Activated naive CD8-positive, alpha-beta T cell (primary cell): Measurements from ENCODE around the gene CIB4.

Experiments
- H3K27ac Mint-ChIP-seq: one replicate; pipeline ENCODE4 v1.8.0; 2021; ENCODE audit warnings: mixed read lengths
- H3K27me3 Mint-ChIP-seq: one replicate; pipeline ENCODE4 v1.8.0; 2021; ENCODE audit warnings: mixed read lengths
- H3K36me3 Mint-ChIP-seq: one replicate; pipeline ENCODE4 v1.8.0; 2021; ENCODE audit warnings: mixed read lengths
- H3K4me1 Mint-ChIP-seq: one replicate; pipeline ENCODE4 v1.8.0; 2021; ENCODE audit warnings: low read depth, mixed read lengths
- H3K4me3 Mint-ChIP-seq: one replicate; pipeline ENCODE4 v1.8.0; 2021; ENCODE audit warnings: mild to moderate bottlenecking, mixed read lengths
- H3K9me3 Mint-ChIP-seq: one replicate; pipeline ENCODE4 v1.8.0; 2021; ENCODE audit warnings: low read depth, mixed read lengths

CIB4 gene

DNA sequence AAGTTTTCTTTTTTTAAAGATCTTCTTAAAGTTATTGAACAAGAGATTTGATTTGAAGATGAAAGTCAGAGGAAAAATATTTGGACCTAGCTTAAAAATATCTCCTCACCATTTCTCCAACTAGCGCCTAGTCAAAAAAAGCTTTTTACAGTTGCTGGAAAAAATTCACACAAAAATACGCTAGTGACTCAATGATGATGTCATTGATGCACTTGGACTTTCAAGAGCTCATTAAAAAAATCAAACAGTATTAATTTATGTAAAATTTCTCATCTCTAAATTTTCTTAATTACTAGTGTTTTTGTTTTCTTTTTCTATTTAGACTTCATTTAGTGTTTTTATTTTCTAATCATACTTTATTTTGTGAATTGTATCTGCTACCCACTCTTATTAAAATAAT, 41.8 kb downstream of the CIB4 start:
- peaks cover 7% of the 10 kb centered on the region for H3K4me1 Mint-ChIP-seq
- H3K4me3 Mint-ChIP-seq: no peak overlapping the region
- peaks cover 19% of the 10 kb centered on the region for H3K27me3 Mint-ChIP-seq
- H3K27ac Mint-ChIP-seq: no peak overlapping the region
- no peaks in the 10 kb centered on the region for H3K36me3 Mint-ChIP-seq
- H3K9me3 Mint-ChIP-seq: no peaks in the 10 kb centered on the region

DNA sequence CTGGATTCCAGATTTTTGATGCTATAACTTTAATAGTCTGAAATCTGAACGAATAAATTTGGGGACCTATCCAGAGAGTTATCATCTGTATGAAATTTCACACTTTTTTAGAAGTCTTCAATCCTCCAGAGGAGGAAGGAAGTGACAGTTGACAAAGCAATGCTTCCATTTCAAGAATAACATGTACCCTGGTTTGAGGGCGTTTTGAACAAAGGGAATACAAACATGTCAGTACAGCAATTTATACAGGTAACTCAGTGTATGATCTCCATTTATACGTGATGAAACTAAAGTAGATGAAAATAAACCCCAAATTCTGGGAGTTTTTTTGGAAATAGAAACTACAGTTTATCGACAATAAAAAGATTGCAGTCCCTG, 42.2 kb downstream of the CIB4 start:
- no peak overlapping the region for H3K4me3 Mint-ChIP-seq
- peaks cover 7% of the 10 kb centered on the region for H3K4me1 Mint-ChIP-seq
- no peaks in the 10 kb centered on the region for H3K9me3 Mint-ChIP-seq
- H3K36me3 Mint-ChIP-seq: no peaks in the 10 kb centered on the region
- peaks cover 20% of the 10 kb centered on the region for H3K27me3 Mint-ChIP-seq
- no peak overlapping the region for H3K27ac Mint-ChIP-seq

DNA sequence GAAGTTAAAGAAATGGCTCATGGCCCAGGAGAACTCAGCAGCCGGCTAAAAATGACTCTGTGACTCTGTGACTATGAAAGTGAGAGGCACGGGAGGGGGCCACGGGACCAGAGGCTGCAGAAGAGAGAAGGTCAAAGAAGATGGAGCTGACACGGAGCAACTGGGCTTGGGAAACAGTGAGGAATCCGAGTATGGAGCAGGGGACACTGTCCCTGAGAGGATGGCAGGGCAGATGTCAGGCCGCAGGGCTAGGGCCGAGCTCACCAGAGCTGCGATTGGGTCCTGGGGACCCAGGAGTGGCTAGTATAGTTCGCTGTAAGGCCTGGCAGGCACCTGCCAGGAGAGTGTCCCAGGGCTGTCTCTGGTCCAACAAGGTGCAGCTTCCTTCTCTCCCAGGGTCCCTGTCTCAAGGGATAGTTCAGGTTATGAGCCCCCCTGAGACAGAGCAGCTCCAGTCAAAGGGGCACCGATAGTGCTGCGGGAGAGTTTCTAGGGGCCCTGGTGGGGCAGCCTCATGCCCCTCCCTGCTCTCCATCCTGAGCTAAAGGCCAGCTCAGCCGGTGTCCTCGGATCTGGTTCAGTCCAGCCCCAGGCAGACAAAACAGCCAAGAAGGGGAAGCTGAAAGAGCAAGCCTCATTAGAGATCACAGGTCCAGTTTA, 42.7 kb downstream of the CIB4 start:
- Mint-ChIP-seq H3K27ac (no peak overlapping the region), H3K36me3 (no peaks in the 10 kb centered on the region), H3K4me1 (peaks cover 7% of the 10 kb centered on the region), H3K4me3 (no peak overlapping the region), H3K9me3 (no peaks in the 10 kb centered on the region), H3K27me3 (peaks cover 20% of the 10 kb centered on the region)

DNA sequence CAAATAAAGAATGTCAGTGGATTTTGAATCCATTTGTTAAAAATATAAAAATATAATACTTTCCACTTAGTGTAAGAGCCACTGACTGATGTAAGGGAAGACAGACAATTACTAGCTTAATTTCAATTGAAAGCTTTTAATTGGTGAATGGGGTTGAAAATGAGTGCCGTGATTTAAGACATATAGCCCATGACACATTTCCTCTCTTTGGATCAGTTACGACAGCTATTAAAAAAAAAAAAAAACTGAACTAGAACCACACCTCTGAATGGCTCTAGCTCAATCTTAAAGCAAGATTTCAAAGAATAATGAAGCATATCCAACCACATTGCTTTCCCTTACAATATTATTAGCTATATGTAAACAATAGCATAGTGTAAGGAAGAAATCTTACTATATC, 44.0 kb downstream of the CIB4 start:
- Mint-ChIP-seq H3K27ac (no peak overlapping the region), H3K27me3 (peaks cover 15% of the 10 kb centered on the region), H3K36me3 (no peaks in the 10 kb centered on the region), H3K9me3 (peaks cover 3% of the 10 kb centered on the region), H3K4me1 (peaks cover 7% of the 10 kb centered on the region), H3K4me3 (no peak overlapping the region)

DNA sequence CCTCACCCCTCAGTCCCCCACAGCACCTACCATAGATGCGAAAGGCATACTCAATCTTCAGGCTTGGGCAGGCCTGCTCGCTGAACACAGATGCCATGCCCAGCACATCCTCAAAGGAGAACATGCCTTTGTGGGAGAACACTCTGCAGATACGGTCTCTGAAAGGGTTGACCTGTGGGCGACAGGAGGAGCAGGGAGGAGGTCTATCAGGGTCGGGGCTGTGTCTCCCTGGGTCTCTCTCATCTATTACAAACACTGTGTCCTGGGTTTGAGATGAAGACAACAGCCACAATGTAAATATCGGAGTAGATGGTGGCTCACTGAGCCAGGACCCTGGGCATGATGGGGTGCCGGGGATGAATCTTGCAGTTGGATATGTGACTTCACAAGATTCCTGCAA, 46.0 kb downstream of the CIB4 start:
- peaks cover 7% of the 10 kb centered on the region for H3K4me1 Mint-ChIP-seq
- peaks cover 6% of the 10 kb centered on the region for H3K27me3 Mint-ChIP-seq
- H3K9me3 Mint-ChIP-seq: peaks cover 3% of the 10 kb centered on the region
- H3K4me3 Mint-ChIP-seq: no peak overlapping the region
- no peak overlapping the region for H3K27ac Mint-ChIP-seq
- no peaks in the 10 kb centered on the region for H3K36me3 Mint-ChIP-seq

DNA sequence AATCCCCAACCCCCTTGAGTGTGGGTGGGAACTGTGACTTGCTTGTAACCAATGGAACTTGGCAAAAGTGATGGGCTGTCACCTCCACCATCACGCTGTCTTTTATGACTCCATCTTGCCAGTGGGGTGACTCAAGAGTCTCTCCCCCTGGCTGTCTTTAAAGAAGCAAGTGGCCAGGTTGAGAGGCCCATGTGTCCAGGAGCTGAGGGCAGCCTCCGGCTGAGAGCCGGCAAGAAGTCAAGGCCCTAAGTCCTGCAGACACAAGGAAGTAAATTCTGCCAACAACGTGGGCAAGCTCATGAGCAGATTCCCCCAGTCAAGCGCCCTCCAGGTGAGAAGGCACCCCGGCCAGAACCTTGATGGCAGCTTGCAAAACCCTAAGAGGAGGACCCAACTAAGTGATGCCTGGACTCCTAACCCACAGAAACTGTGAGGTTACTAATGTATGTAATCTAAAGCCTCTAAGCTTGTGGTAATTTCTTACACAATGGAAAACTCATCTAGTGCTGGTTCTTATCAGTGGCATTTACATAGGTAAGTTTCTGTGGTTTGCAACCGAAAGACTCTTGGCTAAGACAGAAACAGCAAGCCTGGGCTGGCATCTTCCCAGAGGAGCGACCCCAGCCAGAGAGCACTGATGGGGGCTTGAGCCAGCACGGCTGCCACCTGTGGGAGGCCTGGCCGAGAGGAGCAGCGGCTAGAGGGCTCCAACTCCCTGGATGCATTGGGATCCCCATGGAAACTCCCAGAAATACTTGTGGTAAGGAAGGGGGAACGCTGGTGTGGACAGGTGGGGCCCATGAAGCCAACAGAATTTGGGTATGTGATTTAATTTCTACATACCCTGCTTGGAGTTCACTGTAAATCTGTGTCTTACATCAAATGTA, 49.3 kb downstream of the CIB4 start:
- no peaks in the 10 kb centered on the region for H3K4me1 Mint-ChIP-seq
- no peak overlapping the region for H3K27ac Mint-ChIP-seq
- H3K36me3 Mint-ChIP-seq: no peaks in the 10 kb centered on the region
- no peak overlapping the region for H3K4me3 Mint-ChIP-seq
- H3K27me3 Mint-ChIP-seq: peaks cover 6% of the 10 kb centered on the region
- peaks cover 3% of the 10 kb centered on the region for H3K9me3 Mint-ChIP-seq

DNA sequence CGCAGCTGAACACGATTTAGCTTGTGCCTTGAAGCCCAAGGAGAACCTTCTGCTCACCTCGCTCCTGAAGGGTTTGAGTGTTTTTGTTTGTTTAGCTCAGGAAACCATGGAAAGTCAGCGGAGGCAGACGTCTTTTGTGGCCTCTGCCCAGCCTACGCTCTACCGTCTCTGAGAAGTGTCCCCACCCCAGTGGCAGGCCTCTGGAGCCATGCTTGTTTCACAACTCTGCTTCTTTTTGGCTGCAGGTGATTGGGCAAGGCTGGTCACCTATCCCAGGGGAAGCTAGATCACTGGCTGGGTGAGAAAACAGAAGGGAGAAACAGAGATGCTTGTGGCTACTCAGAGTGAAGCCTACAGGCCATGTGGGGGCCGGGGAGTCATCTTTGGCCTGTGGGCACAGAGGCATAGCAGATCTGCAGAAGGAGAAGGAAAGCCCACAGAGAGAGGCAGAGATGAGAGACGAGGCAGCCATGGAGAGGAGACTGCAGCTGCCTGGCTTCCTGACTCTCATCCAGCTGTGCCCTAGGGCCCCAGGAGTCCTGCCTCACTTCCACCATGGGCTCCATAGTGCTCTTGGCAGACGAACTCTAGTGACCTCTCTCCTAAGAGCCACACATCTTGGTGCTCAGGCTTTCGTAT, 50.1 kb downstream of the CIB4 start:
- no peak overlapping the region for H3K27ac Mint-ChIP-seq
- H3K27me3 Mint-ChIP-seq: peaks cover 6% of the 10 kb centered on the region
- H3K4me1 Mint-ChIP-seq: no peaks in the 10 kb centered on the region
- no peak overlapping the region for H3K4me3 Mint-ChIP-seq
- no peaks in the 10 kb centered on the region for H3K36me3 Mint-ChIP-seq
- H3K9me3 Mint-ChIP-seq: peaks cover 3% of the 10 kb centered on the region

DNA sequence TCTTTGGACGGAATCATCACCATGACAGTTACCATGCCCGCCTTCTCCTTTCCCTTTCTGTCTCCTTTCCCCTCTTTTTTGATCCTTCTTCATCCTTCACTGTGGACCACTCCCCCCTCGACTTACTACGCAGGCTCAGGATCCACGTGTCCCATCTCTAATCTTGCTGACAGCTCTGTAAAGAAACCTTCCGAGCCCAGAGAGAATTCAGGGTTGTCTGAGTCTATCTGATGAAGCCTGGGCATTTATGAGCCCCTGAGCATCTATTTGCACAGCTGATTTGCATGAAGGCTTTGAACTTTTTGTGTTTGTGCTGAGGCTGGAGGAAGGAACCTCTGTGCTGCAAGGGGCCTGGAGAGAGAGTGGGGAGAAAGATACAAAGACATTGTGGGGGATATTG, 50.7 kb downstream of the CIB4 start:
- Mint-ChIP-seq H3K4me3 (no peak overlapping the region), H3K9me3 (peaks cover 3% of the 10 kb centered on the region), H3K4me1 (no peaks in the 10 kb centered on the region), H3K27ac (no peak overlapping the region), H3K27me3 (peaks cover 6% of the 10 kb centered on the region), H3K36me3 (no peaks in the 10 kb centered on the region)

DNA sequence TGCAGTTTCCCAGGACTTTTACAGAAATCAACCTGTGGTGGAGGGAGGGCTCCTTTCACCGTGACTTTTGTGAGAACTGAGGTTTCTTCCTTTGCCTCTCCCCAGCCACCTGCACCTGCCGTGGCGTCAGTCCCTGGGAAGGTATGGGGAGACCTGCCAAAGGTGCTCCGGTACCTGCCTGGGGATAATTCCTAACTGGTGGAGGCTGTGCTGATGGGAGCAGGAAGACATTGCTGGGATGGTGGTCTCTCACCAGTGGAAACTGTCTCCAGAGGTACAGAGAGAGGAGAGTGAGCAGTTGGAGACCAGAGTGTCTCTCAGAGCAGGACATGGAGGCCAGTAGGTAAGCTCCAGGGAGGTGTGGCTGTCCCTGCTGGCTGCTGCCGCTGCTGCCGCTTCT, 52.6 kb downstream of the CIB4 start:
- H3K27ac Mint-ChIP-seq: no peak overlapping the region
- H3K4me3 Mint-ChIP-seq: no peak overlapping the region
- no peaks in the 10 kb centered on the region for H3K27me3 Mint-ChIP-seq

DNA sequence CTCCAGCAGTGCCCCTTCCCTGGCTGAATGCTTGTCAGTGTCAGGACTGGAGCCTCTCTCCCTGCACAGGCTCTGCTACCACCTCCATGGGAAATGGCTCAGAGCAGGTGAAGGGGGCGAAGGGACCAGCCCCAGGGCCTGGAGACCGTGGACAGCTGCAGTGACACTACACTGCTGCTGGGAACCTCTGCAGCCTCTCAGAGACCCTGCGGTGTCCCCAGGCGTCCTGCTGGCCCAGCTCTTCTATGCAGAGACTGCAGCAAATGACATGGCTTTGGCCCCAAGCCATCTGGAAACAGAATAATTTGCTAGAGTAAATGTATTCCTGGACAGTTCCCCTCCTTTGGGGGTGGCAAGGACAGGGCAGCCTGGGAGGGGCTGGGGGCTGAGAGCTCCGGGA, 53.2 kb downstream of the CIB4 start:
- Mint-ChIP-seq H3K27ac (no peak overlapping the region), H3K4me1 (no peaks in the 10 kb centered on the region), H3K4me3 (no peak overlapping the region), H3K36me3 (no peaks in the 10 kb centered on the region), H3K9me3 (peaks cover 3% of the 10 kb centered on the region), H3K27me3 (no peaks in the 10 kb centered on the region)

More for the DNA sequence above, 52.6 kb downstream of the CIB4 start:
- Mint-ChIP-seq H3K9me3 (peaks cover 3% of the 10 kb centered on the region), H3K36me3 (no peaks in the 10 kb centered on the region), H3K4me1 (no peaks in the 10 kb centered on the region)

DNA sequence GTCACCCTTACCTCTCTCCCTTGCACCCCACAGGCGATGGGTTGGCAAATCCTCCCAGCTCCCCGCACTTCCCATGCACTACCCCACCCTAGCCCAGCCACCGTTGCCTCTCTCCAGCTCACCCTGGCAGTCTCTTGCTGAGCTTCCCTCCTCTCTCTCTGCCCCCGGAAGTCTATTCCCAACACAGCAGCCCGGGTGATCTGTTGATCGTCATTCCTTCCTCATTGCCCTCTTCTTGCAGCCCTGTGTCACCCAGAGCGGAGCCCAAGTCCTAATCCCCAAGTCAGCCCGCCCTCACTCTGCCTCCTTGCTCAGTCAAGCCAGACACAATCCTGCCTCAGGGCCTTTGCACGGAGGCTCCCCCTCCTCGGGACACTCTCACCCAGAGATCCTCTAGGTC, 55.2 kb downstream of the CIB4 start:
- peaks cover 2% of the 10 kb centered on the region for H3K27me3 Mint-ChIP-seq
- no peak overlapping the region for H3K27ac Mint-ChIP-seq
- no peaks in the 10 kb centered on the region for H3K9me3 Mint-ChIP-seq
- H3K36me3 Mint-ChIP-seq: no peaks in the 10 kb centered on the region
- no peaks in the 10 kb centered on the region for H3K4me1 Mint-ChIP-seq
- no peak overlapping the region for H3K4me3 Mint-ChIP-seq

DNA sequence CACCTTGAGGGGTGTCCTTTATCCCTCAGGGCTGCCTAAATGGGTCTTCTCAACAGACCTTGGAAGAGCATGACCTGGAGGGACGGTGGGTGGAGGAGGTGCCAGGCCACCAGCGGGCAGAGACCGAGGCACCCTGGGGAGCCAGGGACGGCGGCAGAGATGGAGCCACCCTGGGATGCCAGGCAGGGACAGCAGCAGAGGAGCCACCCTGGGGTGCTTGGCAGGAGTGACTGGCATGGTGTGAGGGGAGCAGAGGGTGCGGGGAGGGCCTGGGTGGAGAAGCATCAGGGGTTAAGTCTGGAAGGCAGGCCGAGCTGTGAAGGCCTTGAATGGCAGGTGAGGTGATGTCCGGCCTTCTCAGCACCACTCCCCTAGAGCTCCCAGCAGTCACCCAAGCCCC, 56.1 kb downstream of the CIB4 start:
- Mint-ChIP-seq H3K9me3 (no peaks in the 10 kb centered on the region), H3K36me3 (no peaks in the 10 kb centered on the region), H3K27me3 (peaks cover 2% of the 10 kb centered on the region), H3K27ac (no peak overlapping the region), H3K4me3 (no peak overlapping the region), H3K4me1 (no peaks in the 10 kb centered on the region)

DNA sequence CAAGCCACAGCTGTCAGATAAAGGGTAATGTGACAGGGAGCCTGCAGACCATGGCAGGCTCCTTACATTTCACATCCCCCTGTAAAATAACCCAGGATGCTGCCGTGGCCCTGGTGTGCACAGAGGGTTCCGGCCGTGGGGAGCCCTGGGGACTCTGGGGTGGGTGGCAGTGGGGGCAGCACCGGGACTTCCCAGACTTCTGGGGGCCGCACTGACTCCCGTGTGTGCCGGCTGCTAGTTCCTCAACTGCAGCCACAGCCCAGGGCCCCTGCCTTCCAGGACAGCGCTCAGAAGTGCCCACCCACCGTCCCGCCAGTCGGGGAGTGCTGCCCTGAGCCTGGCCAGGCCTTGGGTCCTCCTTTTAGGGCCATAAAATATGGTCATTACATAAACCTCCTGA, 56.5 kb downstream of the CIB4 start:
- no peaks in the 10 kb centered on the region for H3K36me3 Mint-ChIP-seq

DNA sequence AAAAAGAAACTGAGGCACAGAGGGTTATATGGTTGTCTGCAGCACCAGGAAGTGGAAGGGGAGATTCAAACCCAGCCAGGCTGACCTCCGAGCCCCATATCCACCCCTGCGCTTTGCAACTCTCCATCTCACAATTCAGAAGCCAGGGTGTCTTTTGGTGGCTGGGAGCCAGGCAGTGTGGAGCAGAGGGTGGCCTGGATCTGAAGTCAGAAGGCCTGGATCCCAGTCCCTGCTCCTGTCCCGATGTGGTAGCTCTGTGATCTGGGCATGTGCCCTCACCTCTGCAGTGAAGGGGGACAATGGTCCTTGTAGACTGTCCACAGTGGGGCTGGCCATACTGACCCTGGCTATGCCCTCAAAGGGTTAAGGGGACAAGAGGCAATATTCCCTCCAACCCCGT, 57.0 kb downstream of the CIB4 start:
- no peak overlapping the region for H3K27ac Mint-ChIP-seq
- no peak overlapping the region for H3K4me3 Mint-ChIP-seq
- H3K36me3 Mint-ChIP-seq: no peaks in the 10 kb centered on the region
- H3K4me1 Mint-ChIP-seq: no peaks in the 10 kb centered on the region
- H3K27me3 Mint-ChIP-seq: peaks cover 3% of the 10 kb centered on the region
- no peaks in the 10 kb centered on the region for H3K9me3 Mint-ChIP-seq

More for the DNA sequence above, 56.5 kb downstream of the CIB4 start:
- no peak overlapping the region for H3K4me3 Mint-ChIP-seq
- H3K9me3 Mint-ChIP-seq: no peaks in the 10 kb centered on the region
- no peaks in the 10 kb centered on the region for H3K4me1 Mint-ChIP-seq
- peaks cover 3% of the 10 kb centered on the region for H3K27me3 Mint-ChIP-seq
- no peak overlapping the region for H3K27ac Mint-ChIP-seq

DNA sequence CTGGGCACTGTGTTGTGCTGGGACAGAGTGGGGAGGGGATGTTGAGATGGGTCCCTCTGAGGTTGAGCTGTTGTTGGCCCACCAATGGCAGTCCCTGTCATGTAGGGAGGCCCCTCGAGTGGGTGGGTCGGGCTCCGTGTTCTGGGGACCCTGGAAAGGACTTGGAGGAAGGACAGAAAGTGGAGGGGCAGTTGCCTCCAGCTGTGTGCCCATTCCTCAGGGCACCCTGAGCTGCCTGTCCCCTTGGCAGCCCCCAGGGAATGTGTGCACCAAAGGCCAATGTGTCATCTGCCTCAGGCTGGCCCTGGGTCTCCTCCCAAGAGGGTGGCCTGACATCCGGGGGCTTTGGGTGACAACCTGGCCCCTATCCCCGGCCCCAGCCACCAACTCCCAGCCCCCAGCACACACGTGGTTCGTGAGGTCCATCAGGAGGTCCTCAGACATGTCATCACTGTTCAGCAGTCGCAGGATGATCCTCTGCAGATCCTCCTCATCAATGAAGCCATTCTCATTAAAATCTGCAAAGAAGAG, 57.7 kb downstream of the CIB4 start:
- Mint-ChIP-seq H3K4me3 (no peak overlapping the region), H3K27me3 (peaks cover 5% of the 10 kb centered on the region), H3K36me3 (no peaks in the 10 kb centered on the region), H3K4me1 (no peaks in the 10 kb centered on the region), H3K27ac (no peak overlapping the region), H3K9me3 (no peaks in the 10 kb centered on the region)
